Activated CD8-positive, alpha-beta memory T cell treated with anti-CD3 and anti-CD28 coated beads for 4 hours (primary cell): ENCODE results near the gene ARHGAP36.

ENCODE experiments used
- DNase-seq, 2 donors: peaks; one replicate each; pipeline ENCODE4 v3.0.0-alpha.2; 2020; ENCODE audit warnings: low read depth in 2 of 2

ARHGAP36 gene

DNA sequence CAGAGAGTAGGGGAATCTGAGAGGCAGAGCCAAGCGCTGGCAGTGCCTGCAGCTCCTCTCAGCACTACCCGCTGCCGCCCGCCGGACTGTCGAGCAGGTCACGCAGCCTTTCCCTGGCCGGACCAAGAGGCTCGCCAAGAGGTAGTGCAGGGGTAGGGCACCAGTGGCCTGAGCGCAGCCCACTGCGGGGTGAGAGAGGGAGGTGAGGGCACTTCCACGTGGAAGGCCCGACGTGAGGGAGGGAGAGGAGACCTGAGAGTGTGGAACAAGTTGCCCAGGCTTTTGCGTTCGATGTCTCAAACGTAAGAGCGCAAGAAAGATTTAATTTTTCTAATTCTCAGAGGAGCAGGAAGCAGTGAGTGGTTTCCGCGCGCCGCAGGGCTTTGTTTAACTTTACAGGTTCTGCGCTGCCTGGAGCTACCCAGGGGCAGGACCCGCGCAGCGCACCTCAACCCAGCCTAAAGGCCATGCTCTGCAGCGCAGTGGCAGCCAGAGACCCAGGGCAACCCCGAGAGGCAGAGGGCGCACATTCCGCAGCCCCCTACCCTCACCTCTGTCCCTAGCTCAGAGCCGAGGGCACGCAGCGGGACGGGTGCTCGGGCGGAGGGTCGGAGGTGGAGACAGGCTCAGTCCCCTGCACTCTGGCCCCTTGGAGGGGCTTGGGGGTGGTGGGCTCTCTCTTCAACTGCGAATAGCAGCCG is 14.9 kb downstream of the ARHGAP36 start:
- no peak for DNase-seq

- no peak for DNase-seq
Measured at GRCh38 chrX:131073607-131074006, 15.5 kb downstream of the ARHGAP36 start.

DNA sequence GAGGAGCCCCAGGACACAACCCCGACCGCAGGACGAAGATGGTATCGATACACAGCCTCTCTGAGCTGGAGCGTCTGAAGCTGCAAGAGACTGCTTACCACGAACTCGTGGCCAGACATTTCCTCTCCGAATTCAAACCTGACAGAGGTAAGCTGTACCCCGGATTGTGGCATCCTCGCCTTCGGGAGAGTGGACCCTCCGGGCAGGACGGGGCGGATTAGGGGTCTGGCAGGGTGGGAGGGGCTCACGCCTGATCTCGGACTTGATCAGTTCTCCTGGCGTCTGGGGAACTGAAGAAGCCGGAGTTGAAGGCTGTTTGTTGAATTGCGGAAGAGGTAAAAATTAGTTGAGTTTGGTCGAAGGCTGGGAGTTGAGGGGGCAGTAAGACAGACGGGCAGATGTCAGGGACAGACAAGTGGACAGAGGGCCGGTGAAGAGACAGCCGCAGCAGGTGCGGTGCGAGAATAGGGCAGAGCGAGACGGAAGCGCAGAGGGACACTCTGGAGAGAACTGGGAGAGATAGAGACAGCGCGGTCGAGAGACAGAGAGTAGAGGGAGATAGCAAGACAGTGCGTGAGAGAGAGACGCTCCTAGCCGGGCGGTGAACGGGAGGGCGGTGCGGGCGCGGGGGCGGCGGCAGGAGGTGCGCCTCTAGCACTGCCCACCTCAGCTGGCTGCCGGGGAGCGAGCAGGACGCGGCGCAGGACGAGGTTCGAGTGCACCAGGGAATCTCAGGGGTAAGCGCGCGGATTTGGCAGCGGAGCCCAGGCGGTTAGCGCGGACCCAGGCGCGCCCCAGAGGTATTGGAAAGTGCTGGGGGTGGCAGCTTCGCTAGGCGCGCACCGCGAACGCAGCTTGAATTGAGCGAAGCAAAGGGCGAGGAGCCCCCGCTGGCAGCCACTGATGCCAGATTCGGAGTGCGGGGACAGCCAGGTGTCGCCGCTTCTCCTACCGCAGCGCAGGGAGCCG is 23.9 kb downstream of the ARHGAP36 start:
- DNase-seq, result no peak

- DNase-seq, result no peak
Measured at GRCh38 chrX:131083510-131084142, 25.5 kb downstream of the ARHGAP36 start.

- no peak for DNase-seq
Measured at GRCh38 chrX:131084145-131084544, 26.0 kb downstream of the ARHGAP36 start.

DNA sequence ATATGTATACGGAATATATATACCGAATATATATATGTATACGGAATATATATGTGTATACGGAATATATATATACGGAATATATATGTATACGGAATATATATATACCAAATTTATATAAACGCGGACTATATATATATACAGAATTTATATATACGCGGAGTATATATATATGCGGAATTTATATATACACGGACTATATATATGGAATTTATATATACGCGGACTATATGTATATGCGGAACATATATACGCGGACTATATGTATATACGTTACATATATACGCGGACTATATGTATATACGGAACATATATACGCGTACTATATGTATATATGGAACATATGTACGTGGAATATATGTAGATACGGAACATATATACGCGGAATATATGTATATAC is 78.6 kb downstream of the ARHGAP36 start:
- no peak for DNase-seq

DNA sequence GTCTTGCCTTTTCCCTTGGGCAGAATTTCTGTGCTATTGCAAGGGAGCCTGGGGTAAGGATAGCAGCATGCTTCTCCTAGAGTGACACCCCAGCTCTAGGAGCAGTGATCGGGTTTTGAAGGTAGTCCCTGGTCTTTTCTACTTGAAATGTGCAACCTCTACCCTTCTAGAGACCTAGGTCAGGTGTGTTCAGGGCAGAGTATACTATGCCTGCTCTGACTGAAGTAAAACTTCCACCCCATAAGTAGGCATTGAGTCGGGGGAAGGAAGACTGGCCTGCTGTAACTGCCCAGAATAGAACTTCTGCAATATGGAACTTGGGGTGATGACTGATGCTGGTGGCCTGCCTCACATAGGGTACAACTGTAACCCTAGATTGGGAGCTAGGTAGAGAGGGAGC is 80.9 kb downstream of the ARHGAP36 start:
- no peak for DNase-seq
